GM18873 (cell line): ENCODE measurements around the gene ZBTB8OS.
A peak's percentile ranks its signal among the peaks of the same experiment; 100 is the strongest.
"Not testable (repeated sequence)": the region's sequence is repeated elsewhere in the genome, so short reads cannot be mapped to it uniquely, and the experiment has no call there.

ENCODE experiments used
- ATAC-seq: cut with Tn5 transposase; IDR thresholded peaks from one replicate; pipeline ENCODE4 v1.9.1; 2021; ENCODE audit warnings: mild to moderate bottlenecking, moderate library complexity, moderate number of reproducible peaks; ENCODE audit not compliant: unreplicated experiment, low FRiP score

ZBTB8OS gene

GRCh38 chr1:32651461-32652073 is 1.2 kb upstream of the ZBTB8OS start:
- ATAC-seq = no peak

- peak; percentile 74 for ATAC-seq
Measured at GRCh38 chr1:32650752-32651460, 556 bp upstream of the ZBTB8OS start, which contains the start of gene RBBP4. Gene RBBP4 (plus strand): TSS chr1:32651208. CDS start chr1:32651307, 99 bp downstream.

GRCh38 chr1:32647308-32648134 is 2.8 kb downstream of the ZBTB8OS start:
- ATAC-seq = no peak

- ATAC-seq = no peak
Measured at GRCh38 chr1:32644426-32644825, 5.9 kb downstream of the ZBTB8OS start.

- ATAC-seq = not testable (repeated sequence)
Measured at GRCh38 chr1:32642292-32642827, 8.0 kb downstream of the ZBTB8OS start.

GRCh38 chr1:32639489-32640075 is 10.8 kb downstream of the ZBTB8OS start:
- no peak for ATAC-seq

GRCh38 chr1:32636914-32637645 is 13.3 kb downstream of the ZBTB8OS start:
- ATAC-seq = no peak

- no peak for ATAC-seq
Measured at GRCh38 chr1:32635508-32636277, 14.7 kb downstream of the ZBTB8OS start.

GRCh38 chr1:32632829-32633228 is 17.5 kb downstream of the ZBTB8OS start:
- ATAC-seq = no peak

- ATAC-seq = not testable (repeated sequence)
Measured at GRCh38 chr1:32630173-32630572, 20.2 kb downstream of the ZBTB8OS start.

GRCh38 chr1:32627596-32628162 is 22.7 kb downstream of the ZBTB8OS start:
- no peak for ATAC-seq

- ATAC-seq = no peak
Measured at GRCh38 chr1:32626176-32626575, 24.2 kb downstream of the ZBTB8OS start.

GRCh38 chr1:32623775-32624174 is 26.6 kb downstream of the ZBTB8OS start:
- ATAC-seq = no peak

- no peak for ATAC-seq
Measured at GRCh38 chr1:32622806-32623681, 27.3 kb downstream of the ZBTB8OS start.

GRCh38 chr1:32622205-32622604 is 28.1 kb downstream of the ZBTB8OS start:
- ATAC-seq = no peak

- peak; percentile 79 for ATAC-seq
Measured at GRCh38 chr1:32619701-32620485, 30.5 kb downstream of the ZBTB8OS start.

GRCh38 chr1:32618673-32619221 is 31.6 kb downstream of the ZBTB8OS start:
- ATAC-seq = no peak
